Measurements from ENCODE around the gene RABL2B. TPM values are rescaled to one million over a fixed set of nuclear protein-coding genes. Genes with fewer than 3 reads are reported as not detected.

The RABL2B gene
- total RNA-seq, 1 experiment from 2014 or later, result 19.0 TPM

- Histone ChIP-seq H3K79me1 (ENCODE audit: insufficient read depth, low read depth, low read length, poor library complexity, severe bottlenecking) (no peaks in the 10 kb centered on the region), H2BK15ac (ENCODE audit: low read depth, low read length) (no peak overlapping the region), H3T11ph (ENCODE audit: low read length) (no peak overlapping the region), H3K4me1 (ENCODE audit: insufficient read depth, low read length) (no peaks in the 10 kb centered on the region), H3K14ac (ENCODE audit: insufficient read depth, low read length) (no peak overlapping the region), H4K91ac (ENCODE audit: insufficient read length, low read depth, low read length) (no peak overlapping the region), H3K18ac (ENCODE audit: insufficient read length, low read depth, low read length) (no peak overlapping the region), H3K56ac (ENCODE audit: insufficient read length, low read depth, low read length) (no peak overlapping the region), H3K79me2 (ENCODE audit: insufficient read depth, low read length) (no peaks in the 10 kb centered on the region), H4K20me1 (ENCODE audit: control insufficient read depth, insufficient read depth, insufficient read length) (no peaks in the 10 kb centered on the region), H3K4me2 (ENCODE audit: insufficient read depth, insufficient read length, low read length) (no peak overlapping the region), H3K27ac (ENCODE audit: insufficient read length, low read depth, low read length) (no peak overlapping the region), H4K5ac (ENCODE audit: insufficient read length, low read depth, low read length) (no peak overlapping the region), H3K4ac (ENCODE audit: low read depth, low read length) (no peak overlapping the region), H3K23ac (ENCODE audit: insufficient read length, low read depth, low read length) (no peak overlapping the region), H2BK12ac (ENCODE audit: insufficient read length, low read depth, low read length) (no peak overlapping the region), H2AK5ac (ENCODE audit: insufficient read length, low read length) (no peak overlapping the region), H2BK20ac (ENCODE audit: low read depth, low read length, poor library complexity, severe bottlenecking) (no peak overlapping the region), H3K9ac (ENCODE audit: extremely low read depth, insufficient read length, low read length) (no peak overlapping the region), H3K27me3 (ENCODE audit: insufficient read depth, low read length) (peaks cover 3% of the 10 kb centered on the region), H3K9me3 (ENCODE audit: control insufficient read depth, low read depth, low read length) (no peaks in the 10 kb centered on the region), H3K23me2 (ENCODE audit: insufficient read length, low read depth, low read length, poor library complexity, severe bottlenecking) (no peaks in the 10 kb centered on the region), H4K8ac (replicated peaks; ENCODE audit: insufficient read length, low read depth, low read length) (no peak overlapping the region), H2BK5ac (ENCODE audit: insufficient read length, low read length) (no peak overlapping the region), H2BK120ac (ENCODE audit: low read depth, low read length, poor library complexity, severe bottlenecking) (no peak overlapping the region), H2AFZ (ENCODE audit: low read length) (no peak overlapping the region)
- peaks cover 40% of the 10 kb centered on the region for H3K27me3 Mint-ChIP-seq (ENCODE audit: low read depth)
- peaks cover 0 to 5% (median 4%) of the 10 kb centered on the region in 3 experiments; a peak in 4 of 7 replicates for H3K36me3 Mint-ChIP-seq (ENCODE audit: insufficient read depth in 1 of 3, low read depth in 3 of 3)
- peaks cover 0 to 10% of the 10 kb centered on the region in 2 experiments; a peak in 3 of 4 replicates for H3K4me1 Mint-ChIP-seq
- DNase-seq, result no peak
- no CpG with 5 or more reads among the region's 21 CpGs for WGBS (ENCODE audit: extremely low coverage, insufficient read length, low lambda C conversion rate)
- TF ChIP-seq, protein P1, sequence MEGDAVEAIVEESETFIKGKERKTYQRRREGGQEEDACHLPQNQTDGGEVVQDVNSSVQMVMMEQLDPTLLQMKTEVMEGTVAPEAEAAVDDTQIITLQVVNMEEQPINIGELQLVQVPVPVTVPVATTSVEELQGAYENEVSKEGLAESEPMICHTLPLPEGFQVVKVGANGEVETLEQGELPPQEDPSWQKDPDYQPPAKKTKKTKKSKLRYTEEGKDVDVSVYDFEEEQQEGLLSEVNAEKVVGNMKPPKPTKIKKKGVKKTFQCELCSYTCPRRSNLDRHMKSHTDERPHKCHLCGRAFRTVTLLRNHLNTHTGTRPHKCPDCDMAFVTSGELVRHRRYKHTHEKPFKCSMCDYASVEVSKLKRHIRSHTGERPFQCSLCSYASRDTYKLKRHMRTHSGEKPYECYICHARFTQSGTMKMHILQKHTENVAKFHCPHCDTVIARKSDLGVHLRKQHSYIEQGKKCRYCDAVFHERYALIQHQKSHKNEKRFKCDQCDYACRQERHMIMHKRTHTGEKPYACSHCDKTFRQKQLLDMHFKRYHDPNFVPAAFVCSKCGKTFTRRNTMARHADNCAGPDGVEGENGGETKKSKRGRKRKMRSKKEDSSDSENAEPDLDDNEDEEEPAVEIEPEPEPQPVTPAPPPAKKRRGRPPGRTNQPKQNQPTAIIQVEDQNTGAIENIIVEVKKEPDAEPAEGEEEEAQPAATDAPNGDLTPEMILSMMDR (conservative IDR thresholded peaks at IDR 0.05), result no peak
- H3K9me3 Mint-ChIP-seq, result no peaks in the 10 kb centered on the region
- peak overlapping the region in 1 of 3 experiments; percentile 34; a peak in 3 of 7 replicates for H3K27ac Mint-ChIP-seq
- H3K4me3 Mint-ChIP-seq, result no peak overlapping the region; a peak in 1 of 5 replicates
Measured at GRCh38 chr22:50729391-50730012, 53.9 kb downstream of the RABL2B start.
